ENCODE data around the gene CNOT1.

CNOT1 gene

GRCh38 chr16:58636466-58636865 lies 6.8 kb upstream of the CNOT1 start:
- ChIA-PET POLR2A (no interaction called here), CTCF (interaction anchor here (0.6 to 1.3 kb wide), 3 partner anchors 61 to 145 kb away, joined by 3 to 6 read pairs (median 4); no protein-coding TSS in a partner anchor)
- no peak for DNase-seq (ENCODE audit: low read depth, low spot score)
- no peak for TF ChIP-seq CTCF (IDR thresholded peaks at IDR 0.05; ENCODE audit: insufficient read depth, low read length, missing control alignments)
- H3K4me3 ChIP-seq (ENCODE audit: low read depth, low read length), result no peak overlapping the region

GRCh38 chr16:58635502-58635901 lies 5.9 kb upstream of the CNOT1 start:
- CTCF ChIA-PET, result interaction anchor here (1.2 to 1.3 kb wide), 2 partner anchors 123 to 145 kb away, joined by 3 to 6 read pairs; no protein-coding TSS in a partner anchor
- POLR2A ChIA-PET, result no interaction called here
- no peak overlapping the region for H3K4me3 ChIP-seq (ENCODE audit: low read depth, low read length)
- no peak for DNase-seq (ENCODE audit: low read depth, low spot score)
- TF ChIP-seq CTCF (IDR thresholded peaks at IDR 0.05; ENCODE audit: insufficient read depth, low read length, missing control alignments), result no peak

GRCh38 chr16:58634265-58634802 lies 4.7 kb upstream of the CNOT1 start:
- TF ChIP-seq CTCF (IDR thresholded peaks at IDR 0.05; ENCODE audit: insufficient read depth, low read length, missing control alignments), result no peak
- no peak overlapping the region for H3K4me3 ChIP-seq (ENCODE audit: low read depth, low read length)
- no peak for DNase-seq (ENCODE audit: low read depth, low spot score)
- ChIA-PET POLR2A (no interaction called here), CTCF (interaction anchor here (0.9 kb wide), 1 partner anchor 122 kb away, joined by 3 read pairs; no protein-coding TSS in a partner anchor)

GRCh38 chr16:58628845-58629732 lies 537 bp downstream of the CNOT1 start:
- H3K4me3 ChIP-seq (ENCODE audit: low read depth, low read length), result peak overlapping the region; percentile 98
- no peak for DNase-seq (ENCODE audit: low read depth, low spot score)
- ChIA-PET CTCF (no interaction called here), POLR2A (interaction anchor here (1.0 to 1.4 kb wide), 2 partner anchors 10 to 11 kb away, joined by 3 to 4 read pairs; no protein-coding TSS in a partner anchor)
- TF ChIP-seq CTCF (IDR thresholded peaks at IDR 0.05; ENCODE audit: insufficient read depth, low read length, missing control alignments), result no peak

GRCh38 chr16:58624209-58624608 lies 5.4 kb downstream of the CNOT1 start:
- DNase-seq (ENCODE audit: low read depth, low spot score), result no peak
- H3K4me3 ChIP-seq (ENCODE audit: low read depth, low read length), result no peak overlapping the region
- CTCF ChIA-PET, result no interaction called here
- TF ChIP-seq CTCF (IDR thresholded peaks at IDR 0.05; ENCODE audit: insufficient read depth, low read length, missing control alignments), result no peak
- POLR2A ChIA-PET, result interaction anchor here (0.9 kb wide), 1 partner anchor 9 kb away, joined by 3 read pairs; no protein-coding TSS in a partner anchor

GRCh38 chr16:58620396-58620795 lies 9.2 kb downstream of the CNOT1 start:
- no peak for TF ChIP-seq CTCF (IDR thresholded peaks at IDR 0.05; ENCODE audit: insufficient read depth, low read length, missing control alignments)
- POLR2A ChIA-PET, result no interaction called here
- H3K4me3 ChIP-seq (ENCODE audit: low read depth, low read length), result no peak overlapping the region
- CTCF ChIA-PET, result no interaction called here
- DNase-seq (ENCODE audit: low read depth, low spot score), result no peak
